Breast epithelium (tissue), 4 donors: Measurements from ENCODE around the gene ASXL3. TPM values are rescaled to one million over a fixed set of nuclear protein-coding genes. Genes with fewer than 3 reads are reported as not detected.

Source experiments
- DNase-seq, 2 donors: peaks; one replicate each; pipeline ENCODE4 v3.0.0-alpha.2; 2019; ENCODE audit warnings: low spot score in 2 of 2
- H3K27ac ChIP-seq, 2 donors: fragments of 200-600 bp; sonication (generic) in 1 of 2; one replicate each; pipeline ENCODE4 v1.5.1; 2016 to 2019; ENCODE audit warnings: mild to moderate bottlenecking in 1 of 2
- H3K27me3 ChIP-seq, 2 donors: fragments of 200-600 bp; sonication (generic) in 1 of 2; one replicate each; pipeline versions ENCODE4 v1.5.1 to v1.6.0; 2017 to 2019; ENCODE audit warnings: control low read depth in 1 of 2, mild to moderate bottlenecking in 1 of 2
- H3K36me3 ChIP-seq: fragments of 200-600 bp; one replicate; pipeline ENCODE4 v1.5.1; 2019
- H3K4me1 ChIP-seq, 2 donors: fragments of 200-600 bp; sonication (generic); one replicate each; pipeline ENCODE4 v1.5.1; 2016 to 2019; ENCODE audit warnings: control low read depth in 1 of 2
- H3K4me3 ChIP-seq, 3 donors: fragments of 200-600 bp; sonication (generic); 1 replicate in 2 of 3; 2 replicates in 1 of 3; pipeline ENCODE4 v1.5.1; 2016 to 2019; ENCODE audit warnings: mild to moderate bottlenecking in 3 of 3, moderate library complexity in 2 of 3
- H3K9me3 ChIP-seq, 2 donors: fragments of 200-600 bp; sonication (generic) in 1 of 2; one replicate each; pipeline ENCODE4 v1.5.1; 2016 to 2019; ENCODE audit warnings: control low read depth in 1 of 2
- CTCF ChIP-seq, 3 donors: fragments of 450-650 bp; IDR thresholded peaks; one replicate each; pipeline ENCODE4 v1.5.1; 2016 to 2017; ENCODE audit warnings: antibody characterized with exemption in 3 of 3, mild to moderate bottlenecking in 3 of 3, moderate library complexity in 3 of 3
- POLR2A ChIP-seq: fragments of 450-650 bp; IDR thresholded peaks from one replicate; pipeline ENCODE4 v1.6.1; 2016; ENCODE audit warnings: antibody characterized with exemption, mild to moderate bottlenecking, moderate library complexity
- POLR2AphosphoS5 ChIP-seq, 3 donors: sonication (generic); formaldehyde crosslinking; IDR thresholded peaks; one replicate each; pipeline ENCODE4 v1.6.1; 2017; ENCODE audit warnings: antibody characterized with exemption in 3 of 3
- intact Hi-C: fragments of 100-400 bp; cut with DNase I; formaldehyde crosslinking; loops from one replicate; pipeline ENCODE4 v1.15.1; 2023; ENCODE audit warnings: low total_unique reads
- total RNA-seq, 3 donors: library from RNA; depleted of rRNA; stranded (reverse); fragments of >200 nt; gene quantifications; one replicate each; pipeline ENCODE4 v1.1.0, GENCODE V29; 2016

ASXL3 gene
- total RNA-seq = 1 to 10 TPM in 1 of 3 donors, under 1 TPM in 2; 0.96 to 3.4 (median 0.98) TPM

GRCh38 chr18:33577685-33578517 is at the start of gene ASXL3:
ASXL3 (plus strand) TSS chr18:33578219; CDS start chr18:33578632, 413 bp downstream.
- intact Hi-C loops = no loop called here
- no peak for TF ChIP-seq POLR2A
- TF ChIP-seq CTCF (IDR thresholded peaks at IDR 0.05) = no peak
- TF ChIP-seq POLR2AphosphoS5 (IDR thresholded peaks at IDR 0.05) = peak in 1 of 3 donors; percentile 13
- H3K36me3 ChIP-seq = no peaks in the 10 kb centered on the region
- H3K4me3 ChIP-seq = peak within 1 kb of the TSS; percentile 66 to 88 (median 68)
- no peaks in the 10 kb centered on the region for H3K4me1 ChIP-seq
- H3K9me3 ChIP-seq = no peaks in the 10 kb centered on the region
- peak within 1 kb of the TSS; percentile 86 to 93 for H3K27ac ChIP-seq
- DNase-seq = no peak
- H3K27me3 ChIP-seq = peaks cover 0 to 16% of the 10 kb centered on the region in 2 donors

DNA sequence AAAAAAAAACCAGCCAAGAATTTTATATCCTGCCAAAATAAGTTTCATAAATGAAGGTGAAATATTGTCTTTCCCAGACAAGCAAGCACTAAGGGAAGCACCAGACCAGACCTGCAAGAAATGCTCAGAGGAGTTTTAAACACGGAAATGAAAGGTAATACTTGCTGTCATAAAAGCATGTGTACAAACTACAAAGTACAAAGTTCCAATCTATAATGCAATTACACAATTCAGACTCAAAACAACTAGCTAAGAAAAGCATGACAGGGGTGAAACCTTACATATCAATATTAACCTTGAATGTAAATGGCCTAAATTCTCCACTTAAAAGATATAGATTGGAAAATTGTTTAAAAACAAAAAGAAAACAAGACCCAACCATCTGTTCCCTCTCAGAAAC is 45.0 kb upstream of the ASXL3 start:
- H3K9me3 ChIP-seq = no peaks in the 10 kb centered on the region
- no peak overlapping the region for H3K4me3 ChIP-seq
- H3K36me3 ChIP-seq = no peaks in the 10 kb centered on the region
- peaks cover 0 to 4% of the 10 kb centered on the region in 2 donors for H3K27me3 ChIP-seq
- no peaks in the 10 kb centered on the region for H3K4me1 ChIP-seq
- intact Hi-C loops = no loop called here
- TF ChIP-seq POLR2AphosphoS5 (IDR thresholded peaks at IDR 0.05) (no peak), CTCF (IDR thresholded peaks at IDR 0.05) (no peak), POLR2A (no peak)
- DNase-seq = no peak
- no peak overlapping the region for H3K27ac ChIP-seq

- H3K4me1 ChIP-seq = no peaks in the 10 kb centered on the region
- no peak overlapping the region for H3K4me3 ChIP-seq
- no peaks in the 10 kb centered on the region for H3K36me3 ChIP-seq
- intact Hi-C loops = no loop called here
- TF ChIP-seq POLR2AphosphoS5 (IDR thresholded peaks at IDR 0.05) (no peak), POLR2A (no peak), CTCF (IDR thresholded peaks at IDR 0.05) (no peak)
- no peaks in the 10 kb centered on the region for H3K27me3 ChIP-seq
- no peaks in the 10 kb centered on the region for H3K9me3 ChIP-seq
- DNase-seq = no peak
- H3K27ac ChIP-seq = no peak overlapping the region
Measured at GRCh38 chr18:33536904-33537303, 41.1 kb upstream of the ASXL3 start.

GRCh38 chr18:33538418-33539042 is 39.5 kb upstream of the ASXL3 start:
- intact Hi-C loops = no loop called here
- H3K4me3 ChIP-seq = no peak overlapping the region
- no peaks in the 10 kb centered on the region for H3K27me3 ChIP-seq
- DNase-seq = no peak
- no peaks in the 10 kb centered on the region for H3K36me3 ChIP-seq
- TF ChIP-seq POLR2A = no peak
- no peaks in the 10 kb centered on the region for H3K9me3 ChIP-seq
- no peak overlapping the region for H3K27ac ChIP-seq
- no peaks in the 10 kb centered on the region for H3K4me1 ChIP-seq

- Histone ChIP-seq H3K4me3 (no peak overlapping the region), H3K36me3 (no peaks in the 10 kb centered on the region), H3K27me3 (no peaks in the 10 kb centered on the region), H3K27ac (no peak overlapping the region), H3K9me3 (no peaks in the 10 kb centered on the region), H3K4me1 (no peaks in the 10 kb centered on the region)
- intact Hi-C loops = no loop called here
- no peak for DNase-seq
- TF ChIP-seq POLR2A (no peak), CTCF (IDR thresholded peaks at IDR 0.05) (no peak), POLR2AphosphoS5 (IDR thresholded peaks at IDR 0.05) (no peak)
Measured at GRCh38 chr18:33540392-33540791, 37.6 kb upstream of the ASXL3 start.
